AG04450 (cell line): ENCODE results near the gene SHF. TPM values are rescaled to one million over a fixed set of nuclear protein-coding genes. Genes with fewer than 3 reads are reported as not detected.

Experiments used
- CTCF ChIA-PET: fragments of 300-600, 350-600 bp; formaldehyde crosslinking; extraction: SDS; loops from one replicate; lab custom pipeline; 2022; ENCODE audit warnings: antibody characterized with exemption, inconsistent platforms; lab: Charles Lee
- POLR2A ChIA-PET: fragments of 350-600 bp; formaldehyde crosslinking; extraction: SDS; loops from one replicate; lab custom pipeline; 2021; ENCODE audit warnings: antibody characterized with exemption, inconsistent platforms; lab: Yijun Ruan, JAX
- DNase-seq: peaks from one replicate; pipeline ENCODE4 v3.0.0-alpha.2; 2011; ENCODE audit warnings: low read depth, low spot score
- H3K27ac ChIP-seq: one replicate; pipeline ENCODE4 v1.5.1; 2012; ENCODE audit warnings: low read depth, low read length, control low read depth
- H3K27me3 ChIP-seq: one replicate; pipeline ENCODE4 v1.6.0; 2012; ENCODE audit warnings: low read length; ENCODE audit not compliant: control insufficient read depth, insufficient read depth
- H3K4me3 ChIP-seq: 2 replicates; pipeline ENCODE4 v1.5.1; 2011; ENCODE audit warnings: mild to moderate bottlenecking, low read depth, low read length, control low read depth
- H3K9me3 ChIP-seq: 2 replicates; pipeline ENCODE4 v1.5.1; 2012; ENCODE audit warnings: low read length; ENCODE audit not compliant: control insufficient read depth, insufficient read depth
- CTCF ChIP-seq: IDR thresholded peaks from 2 replicates; pipeline ENCODE4 v1.5.1; 2011; ENCODE audit warnings: low read depth, low read length, control low read depth, inconsistent platforms
- polyA plus RNA-seq: library from polyadenylated mRNA; depleted of rRNA; stranded (reverse); fragments of >200 nt; gene quantifications from 2 replicates; pipeline ENCODE4 v1.2.3, GENCODE V29; 2011

Gene SHF
- polyA plus RNA-seq, 1 experiment, result 4.1 TPM

- DNase-seq, result no peak
- no peak overlapping the region for H3K27ac ChIP-seq
- peaks cover 36% of the 10 kb centered on the region for H3K27me3 ChIP-seq
- POLR2A ChIA-PET, result no interaction called here
- no peak for TF ChIP-seq CTCF
- no peak overlapping the region for H3K4me3 ChIP-seq
- CTCF ChIA-PET, result interaction anchor here (1.4 to 1.6 kb wide), 2 partner anchors 22 to 23 kb away, joined by 5 to 7 read pairs; no protein-coding TSS in a partner anchor
- no peaks in the 10 kb centered on the region; the same call in 1 of the 2 replicates for H3K9me3 ChIP-seq
Observed at GRCh38 chr15:45141386-45141785, 46.4 kb downstream of the SHF start.

GRCh38 chr15:45140557-45141250, 47.1 kb downstream of the SHF start:
- Histone ChIP-seq H3K27me3 (peaks cover 43% of the 10 kb centered on the region), H3K27ac (no peak overlapping the region), H3K4me3 (no peak overlapping the region), H3K9me3 (no peaks in the 10 kb centered on the region; the same call in 1 of the 2 replicates)
- TF ChIP-seq CTCF, result no peak
- ChIA-PET CTCF (interaction anchor here (1.7 kb wide), 1 partner anchor 14 kb away, joined by 7 read pairs; no protein-coding TSS in a partner anchor), POLR2A (no interaction called here)
- no peak for DNase-seq

GRCh38 chr15:45139770-45140169, 48.0 kb downstream of the SHF start:
- TF ChIP-seq CTCF, result no peak
- Histone ChIP-seq H3K9me3 (no peaks in the 10 kb centered on the region; the same call in 1 of the 2 replicates), H3K4me3 (no peak overlapping the region), H3K27me3 (peaks cover 44% of the 10 kb centered on the region), H3K27ac (no peak overlapping the region)
- CTCF ChIA-PET, result interaction anchor here (1.7 kb wide), 1 partner anchor 13 kb away, joined by 7 read pairs; no protein-coding TSS in a partner anchor
- no peak for DNase-seq
- POLR2A ChIA-PET, result no interaction called here

GRCh38 chr15:45138814-45139765, 48.7 kb downstream of the SHF start:
- H3K4me3 ChIP-seq, result no peak overlapping the region
- no peak for TF ChIP-seq CTCF
- H3K27ac ChIP-seq, result no peak overlapping the region
- peaks cover 45% of the 10 kb centered on the region for H3K27me3 ChIP-seq
- ChIA-PET POLR2A (no interaction called here), CTCF (interaction anchor here (1.7 to 2.4 kb wide), 2 partner anchors 12 kb away, joined by 7 to 8 read pairs; no protein-coding TSS in a partner anchor)
- no peak for DNase-seq
- H3K9me3 ChIP-seq, result no peaks in the 10 kb centered on the region; the same call in 1 of the 2 replicates
